ENCODE results near the gene DPH2.

DNA sequence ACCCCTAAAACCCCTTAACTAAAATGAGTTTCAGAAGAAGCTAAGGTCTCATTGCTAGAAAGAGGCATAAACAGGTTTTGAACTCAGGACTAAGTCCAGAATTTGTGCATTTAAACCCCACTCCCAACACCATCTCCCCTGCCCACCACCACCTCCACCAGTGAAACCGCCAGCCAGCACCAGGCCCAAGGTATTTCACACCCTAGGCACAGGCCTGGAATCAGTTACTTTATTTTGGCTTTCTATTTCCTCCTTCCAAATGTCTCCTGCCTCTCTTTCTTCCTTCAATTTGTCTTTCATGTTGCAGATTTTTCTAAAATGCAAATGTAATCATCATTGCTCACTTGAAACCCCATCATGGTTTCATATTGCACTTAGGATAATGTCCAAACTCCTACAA lies 24.9 kb upstream of the DPH2 start:
- TF ChIP-seq POLR2A (IDR thresholded peaks at IDR 0.05) = no peak
- TF ChIP-seq, protein P1, sequence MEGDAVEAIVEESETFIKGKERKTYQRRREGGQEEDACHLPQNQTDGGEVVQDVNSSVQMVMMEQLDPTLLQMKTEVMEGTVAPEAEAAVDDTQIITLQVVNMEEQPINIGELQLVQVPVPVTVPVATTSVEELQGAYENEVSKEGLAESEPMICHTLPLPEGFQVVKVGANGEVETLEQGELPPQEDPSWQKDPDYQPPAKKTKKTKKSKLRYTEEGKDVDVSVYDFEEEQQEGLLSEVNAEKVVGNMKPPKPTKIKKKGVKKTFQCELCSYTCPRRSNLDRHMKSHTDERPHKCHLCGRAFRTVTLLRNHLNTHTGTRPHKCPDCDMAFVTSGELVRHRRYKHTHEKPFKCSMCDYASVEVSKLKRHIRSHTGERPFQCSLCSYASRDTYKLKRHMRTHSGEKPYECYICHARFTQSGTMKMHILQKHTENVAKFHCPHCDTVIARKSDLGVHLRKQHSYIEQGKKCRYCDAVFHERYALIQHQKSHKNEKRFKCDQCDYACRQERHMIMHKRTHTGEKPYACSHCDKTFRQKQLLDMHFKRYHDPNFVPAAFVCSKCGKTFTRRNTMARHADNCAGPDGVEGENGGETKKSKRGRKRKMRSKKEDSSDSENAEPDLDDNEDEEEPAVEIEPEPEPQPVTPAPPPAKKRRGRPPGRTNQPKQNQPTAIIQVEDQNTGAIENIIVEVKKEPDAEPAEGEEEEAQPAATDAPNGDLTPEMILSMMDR (IDR thresholded peaks at IDR 0.05) = no peak

Measured in adrenal gland (tissue), 5 donors.